Ectodermal cell (in vitro differentiated cells): Measurements from ENCODE around the gene CNTLN.

ENCODE experiments used
- H3K27ac ChIP-seq: 2 replicates; pipeline ENCODE4 v1.7.0; 2013; ENCODE audit warnings: mild to moderate bottlenecking, low read depth, low read length; ENCODE audit not compliant: insufficient read depth, poor library complexity, severe bottlenecking
- H3K27me3 ChIP-seq: 2 replicates; pipeline ENCODE4 v1.7.0; 2013; ENCODE audit warnings: mild to moderate bottlenecking, low read length; ENCODE audit not compliant: insufficient read depth, control insufficient read depth, poor library complexity, severe bottlenecking
- H3K36me3 ChIP-seq: one replicate; pipeline ENCODE4 v1.7.0; 2013; ENCODE audit warnings: low read length; ENCODE audit not compliant: control insufficient read depth, insufficient read depth
- H3K4me1 ChIP-seq: one replicate; pipeline ENCODE4 v1.7.0; 2013; ENCODE audit warnings: low read length; ENCODE audit not compliant: control insufficient read depth, insufficient read depth
- H3K4me3 ChIP-seq: 2 replicates; pipeline ENCODE4 v1.7.0; 2013; ENCODE audit warnings: low read depth, low read length, control low read depth; ENCODE audit not compliant: insufficient read depth
- H3K9me3 ChIP-seq: 2 replicates; pipeline ENCODE4 v1.7.0; 2013; ENCODE audit warnings: mild to moderate bottlenecking, low read length, moderate library complexity; ENCODE audit not compliant: control insufficient read depth
- WGBS, 2 experiments: methylation state at CpG; one replicate each; pipeline ENCODE4 v1.1.7; 2013; ENCODE audit warnings: missing lambda C conversion rate in 2 of 2; 5-methylcytosine and 5-hydroxymethylcytosine counted together

The CNTLN gene

DNA sequence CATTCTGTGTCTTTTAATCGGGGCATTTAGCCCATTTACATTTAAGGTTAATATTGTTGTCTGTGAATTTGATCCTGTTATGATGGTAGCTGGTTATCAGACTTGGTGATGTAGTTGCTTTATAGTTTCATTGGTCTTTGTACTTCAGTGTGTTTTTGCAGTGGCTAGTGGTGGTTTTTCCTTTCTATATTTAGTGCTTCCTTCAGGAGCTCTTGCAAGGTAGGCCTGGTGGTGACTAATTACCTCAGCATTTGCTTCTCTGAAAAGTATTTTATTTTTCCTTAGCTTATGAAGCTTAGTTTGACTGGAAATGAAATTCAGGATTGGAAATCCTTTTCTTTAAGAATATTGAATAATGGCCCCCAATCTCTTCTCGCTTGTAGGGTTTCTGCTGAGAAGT lies 156.9 kb downstream of the CNTLN start:
- Histone ChIP-seq H3K4me1 (no peaks in the 10 kb centered on the region), H3K36me3 (no peaks in the 10 kb centered on the region), H3K27me3 (no peaks in the 10 kb centered on the region), H3K4me3 (no peak overlapping the region), H3K27ac (no peak overlapping the region), H3K9me3 (no peaks in the 10 kb centered on the region)
- WGBS, 2 experiments: 94 to 97% methylated on average over 2 of the region's 2 CpGs

DNA sequence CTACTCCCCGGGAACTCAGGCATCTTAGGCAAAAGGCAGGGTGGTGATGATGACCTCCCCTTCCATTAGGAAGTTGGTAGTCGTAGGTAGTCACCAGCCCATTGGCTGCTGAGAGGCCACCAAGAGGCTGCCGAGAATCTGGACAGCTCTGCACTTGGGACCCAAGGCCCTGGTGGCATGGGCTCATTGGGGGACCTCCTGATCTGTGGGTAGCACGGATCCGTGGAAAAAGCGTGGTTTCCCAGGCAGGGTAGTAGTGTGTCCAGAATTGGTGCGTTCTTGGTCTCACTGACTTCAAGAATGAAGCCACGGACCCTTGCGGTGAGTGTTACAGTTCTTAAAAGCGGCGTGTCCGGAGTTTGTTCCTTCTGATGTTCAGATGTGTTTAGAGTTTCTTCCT lies 158.8 kb downstream of the CNTLN start:
- H3K4me1 ChIP-seq: no peaks in the 10 kb centered on the region
- no peaks in the 10 kb centered on the region for H3K36me3 ChIP-seq
- WGBS, 2 experiments: 92 to 97% methylated on average over 12 of the region's 12 CpGs
- H3K27me3 ChIP-seq: no peaks in the 10 kb centered on the region
- no peak overlapping the region for H3K4me3 ChIP-seq
- H3K27ac ChIP-seq: no peak overlapping the region
- no peaks in the 10 kb centered on the region for H3K9me3 ChIP-seq

DNA sequence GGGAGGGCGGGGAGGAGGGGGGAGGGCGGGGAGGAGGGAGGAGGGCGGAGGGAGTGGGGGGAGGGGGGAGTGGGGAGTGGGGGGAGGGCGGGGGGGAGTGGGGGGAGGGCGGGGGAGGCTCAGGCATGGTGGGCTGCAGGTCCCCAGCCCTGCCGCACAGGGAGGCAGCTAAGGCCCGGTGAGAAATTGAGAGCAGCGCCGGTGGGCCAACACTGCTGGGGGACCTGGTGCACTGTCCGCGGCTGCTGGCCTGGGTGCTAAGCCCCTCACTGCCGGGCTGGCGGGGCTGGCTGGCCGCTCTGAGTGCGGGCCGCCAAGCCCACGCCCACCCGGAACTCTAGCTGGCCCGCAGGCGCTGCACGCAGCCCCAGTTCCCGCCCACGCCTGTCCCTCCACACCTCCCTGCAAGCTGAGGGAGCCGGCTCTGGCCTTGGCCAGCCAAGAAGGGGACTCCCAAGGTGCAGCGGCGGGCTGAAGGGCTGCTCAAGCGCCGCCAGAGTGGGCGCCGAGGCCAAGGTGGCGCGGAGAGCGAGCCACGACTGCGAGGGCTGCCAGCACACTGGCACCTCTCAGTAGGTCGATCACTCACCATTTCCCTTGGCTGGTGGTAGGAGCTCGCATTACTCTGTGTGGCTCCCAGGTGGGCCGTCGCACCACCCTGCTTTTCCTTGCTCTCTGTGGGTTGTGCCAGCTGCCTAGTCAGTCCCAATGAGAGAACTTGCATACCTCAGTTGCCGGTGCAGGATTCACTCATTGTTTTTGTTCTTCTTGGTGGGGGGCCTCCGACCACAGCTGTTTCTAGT lies 160.2 kb downstream of the CNTLN start:
- Histone ChIP-seq H3K4me3 (no peak overlapping the region), H3K27ac (no peak overlapping the region), H3K9me3 (no peaks in the 10 kb centered on the region), H3K4me1 (no peaks in the 10 kb centered on the region), H3K36me3 (no peaks in the 10 kb centered on the region), H3K27me3 (no peaks in the 10 kb centered on the region)
- WGBS, 2 experiments: 95 to 96% methylated on average over 36 of the region's 41 CpGs

DNA sequence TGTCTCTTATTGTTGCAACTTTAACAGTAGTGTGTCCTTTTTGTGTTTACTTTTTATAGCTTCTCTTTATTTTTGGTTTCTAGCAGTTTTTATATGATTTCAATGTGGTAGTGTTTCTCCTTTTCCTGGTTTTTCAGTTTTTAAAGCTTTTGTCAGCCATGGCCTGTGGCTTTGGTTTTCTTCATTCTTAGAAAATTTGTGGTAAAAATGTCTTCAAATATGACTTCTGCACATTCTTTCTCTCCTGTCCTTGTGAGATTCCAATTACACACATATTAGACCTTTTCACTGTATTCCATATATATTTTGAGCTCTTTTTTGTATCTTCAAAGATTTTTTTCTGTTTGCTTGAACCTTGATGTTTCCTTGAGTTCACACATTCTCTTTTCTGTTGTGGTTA lies 180.5 kb downstream of the CNTLN start:
- Histone ChIP-seq H3K4me1 (no peaks in the 10 kb centered on the region), H3K27me3 (no peaks in the 10 kb centered on the region), H3K4me3 (no peak overlapping the region), H3K27ac (no peak overlapping the region), H3K9me3 (no peaks in the 10 kb centered on the region), H3K36me3 (no peaks in the 10 kb centered on the region)

DNA sequence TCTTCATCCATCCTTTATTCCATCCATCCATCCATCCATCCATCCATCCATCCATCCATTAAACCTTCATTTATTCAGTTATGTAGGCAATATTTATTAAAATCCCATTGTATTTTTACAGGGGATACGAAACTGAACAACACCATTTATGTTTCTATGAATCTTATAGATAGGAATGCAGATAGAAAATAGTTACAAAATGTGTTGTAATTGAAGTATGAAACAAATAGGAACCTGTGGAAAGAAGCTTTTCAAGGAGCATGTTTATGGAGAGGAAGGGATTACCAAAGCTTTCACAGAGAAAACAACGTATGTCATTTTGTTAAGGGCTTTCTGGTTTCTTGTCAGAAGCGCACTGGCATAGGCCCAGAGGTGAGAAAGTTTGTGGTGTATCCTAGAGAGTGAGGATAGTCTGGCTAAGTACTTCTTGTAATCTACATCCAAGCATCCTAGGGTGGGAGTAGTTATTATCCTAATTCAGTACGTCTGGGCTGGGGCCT lies 184.0 kb downstream of the CNTLN start:
- 94% methylated on average over 3 to 4 of the region's 4 CpGs for WGBS, 2 experiments
- no peaks in the 10 kb centered on the region for H3K36me3 ChIP-seq
- no peaks in the 10 kb centered on the region for H3K9me3 ChIP-seq
- H3K4me3 ChIP-seq: no peak overlapping the region
- no peaks in the 10 kb centered on the region for H3K4me1 ChIP-seq
- H3K27me3 ChIP-seq: no peaks in the 10 kb centered on the region
- no peak overlapping the region for H3K27ac ChIP-seq

DNA sequence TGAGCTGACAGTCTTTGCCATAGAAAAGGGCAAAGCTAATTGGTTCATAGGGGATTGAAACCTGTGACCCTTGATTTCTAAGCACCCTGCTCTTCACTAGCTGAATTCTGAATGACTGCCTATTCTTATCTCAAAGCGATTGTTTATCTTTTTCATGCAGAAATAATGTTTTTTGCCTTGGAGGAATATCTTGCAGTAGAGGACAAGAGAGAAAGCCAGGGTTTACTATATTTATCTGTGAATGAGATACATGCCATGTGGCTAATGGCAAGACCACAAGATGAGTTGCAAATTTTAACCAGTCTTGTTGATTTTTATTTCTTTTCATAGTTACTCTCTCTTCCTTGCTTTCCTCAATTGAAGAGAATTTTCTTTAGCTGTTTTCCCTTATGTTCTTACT lies 185.0 kb downstream of the CNTLN start:
- Histone ChIP-seq H3K36me3 (no peaks in the 10 kb centered on the region), H3K27me3 (no peaks in the 10 kb centered on the region), H3K9me3 (no peaks in the 10 kb centered on the region), H3K4me3 (no peak overlapping the region), H3K4me1 (no peaks in the 10 kb centered on the region), H3K27ac (no peak overlapping the region)
- WGBS, 2 experiments: 79 to 94% methylated on average over 1 of the region's 1 CpG

DNA sequence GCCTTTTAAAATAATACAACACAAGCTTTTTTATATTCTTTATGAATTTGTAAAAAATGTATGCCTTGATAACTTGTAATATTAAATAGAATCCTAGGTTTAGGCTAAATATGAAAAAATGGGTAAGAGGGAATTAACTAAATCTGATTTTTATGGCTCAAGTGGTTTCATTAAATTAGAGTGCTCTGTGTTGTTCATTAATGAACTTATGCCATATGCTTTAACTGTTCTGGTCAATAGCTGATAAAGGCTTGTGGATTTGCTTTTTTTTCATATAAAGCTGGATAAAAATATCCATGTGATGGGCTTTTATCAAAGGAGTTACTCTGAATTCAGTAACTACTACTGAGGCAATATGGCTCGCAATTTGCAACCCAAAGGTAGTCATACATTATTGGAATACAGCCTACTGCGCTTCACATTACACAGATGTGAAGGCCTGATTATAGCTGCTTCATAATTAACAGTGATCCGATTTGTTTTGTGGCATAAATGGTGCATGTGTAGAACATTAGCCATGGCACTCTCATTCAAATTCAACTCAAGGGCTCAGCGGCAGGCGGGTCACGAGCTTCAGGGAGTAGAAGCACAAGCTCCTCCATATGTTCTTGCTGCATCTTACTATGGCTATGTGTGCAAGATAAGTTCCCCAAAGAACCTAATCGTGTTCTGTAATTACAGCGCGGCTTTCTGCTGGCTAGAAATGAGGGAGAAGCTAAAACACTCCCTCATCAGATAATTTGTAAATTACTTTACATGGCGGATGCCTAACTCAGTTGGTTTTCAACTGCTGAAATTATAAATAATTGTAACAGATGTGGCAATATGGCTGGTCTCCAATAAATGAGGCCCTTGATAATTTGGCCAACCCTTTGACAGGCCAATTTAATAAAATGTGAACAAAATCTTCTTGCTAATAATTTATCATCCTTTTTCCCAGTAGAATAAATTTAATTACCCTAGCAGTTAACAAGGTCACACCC lies 188.3 kb downstream of the CNTLN start:
- Histone ChIP-seq H3K4me3 (no peak overlapping the region), H3K36me3 (no peaks in the 10 kb centered on the region), H3K27ac (no peak overlapping the region), H3K4me1 (no peaks in the 10 kb centered on the region), H3K9me3 (no peaks in the 10 kb centered on the region), H3K27me3 (no peaks in the 10 kb centered on the region)
- 95 to 96% methylated on average over 10 of the region's 10 CpGs for WGBS, 2 experiments

DNA sequence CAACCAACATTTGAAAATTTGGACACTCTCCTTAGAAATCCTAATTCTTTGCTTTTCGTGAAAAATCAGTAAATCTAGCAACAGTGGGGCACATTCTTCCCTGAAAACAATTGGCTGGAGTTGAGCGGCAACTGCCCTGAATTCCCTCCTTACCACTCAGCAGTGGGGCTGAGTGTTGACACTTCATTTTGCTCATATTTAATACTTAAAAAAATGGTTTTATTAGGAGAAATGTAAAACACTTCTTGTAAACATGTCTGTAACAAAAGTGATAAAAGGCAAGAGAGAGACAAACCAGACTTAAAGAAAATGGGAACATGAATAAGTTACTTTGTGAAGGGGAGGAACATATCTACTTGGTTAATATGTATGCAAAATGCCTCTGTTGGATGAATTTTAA lies 193.5 kb downstream of the CNTLN start:
- H3K9me3 ChIP-seq: no peaks in the 10 kb centered on the region
- H3K27me3 ChIP-seq: no peaks in the 10 kb centered on the region
- no peaks in the 10 kb centered on the region for H3K36me3 ChIP-seq
- no peak overlapping the region for H3K27ac ChIP-seq
- no peak overlapping the region for H3K4me3 ChIP-seq
- H3K4me1 ChIP-seq: no peaks in the 10 kb centered on the region
- 85 to 93% methylated on average over 2 of the region's 2 CpGs for WGBS, 2 experiments

DNA sequence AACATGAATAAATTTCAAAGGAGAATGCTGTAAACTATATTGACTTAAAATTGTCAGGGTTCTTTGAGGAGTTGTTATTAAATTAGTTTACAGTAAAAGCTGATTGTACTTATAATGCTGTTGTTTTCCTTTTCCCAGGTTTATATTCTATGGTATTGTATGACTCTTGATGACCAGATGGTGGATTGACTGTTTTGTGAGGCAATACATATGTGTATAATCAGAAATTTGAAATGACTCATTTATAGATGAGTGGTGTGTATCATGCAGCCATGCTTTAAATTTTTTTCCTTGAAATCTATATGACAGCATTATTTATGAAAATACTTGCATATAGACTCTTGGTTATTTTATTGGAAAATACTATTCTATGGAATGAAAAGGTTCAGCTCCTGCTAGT lies 195.3 kb downstream of the CNTLN start:
- Histone ChIP-seq H3K36me3 (no peaks in the 10 kb centered on the region), H3K27me3 (no peaks in the 10 kb centered on the region), H3K9me3 (no peaks in the 10 kb centered on the region), H3K4me1 (no peaks in the 10 kb centered on the region), H3K4me3 (no peak overlapping the region), H3K27ac (no peak overlapping the region)

DNA sequence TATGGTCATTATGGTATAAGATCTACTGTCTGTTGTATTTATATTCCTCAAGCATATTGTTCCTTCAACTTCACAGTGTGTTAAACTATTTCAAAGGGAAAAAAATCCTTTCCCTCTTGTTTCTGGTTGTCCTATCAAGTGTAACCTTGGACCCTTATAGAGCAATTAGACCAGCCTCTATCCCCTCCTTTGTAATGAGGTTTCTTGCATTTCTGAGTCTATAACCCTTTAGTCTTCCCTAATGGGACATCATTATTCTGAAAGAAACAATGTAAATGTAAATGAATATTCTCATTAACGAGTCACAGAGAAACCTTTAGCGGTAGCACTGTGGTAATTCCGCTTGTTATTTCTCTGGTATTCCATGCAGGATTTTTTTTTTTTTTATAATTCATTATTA lies 197.3 kb downstream of the CNTLN start:
- Histone ChIP-seq H3K36me3 (no peaks in the 10 kb centered on the region), H3K27me3 (no peaks in the 10 kb centered on the region), H3K4me1 (no peaks in the 10 kb centered on the region), H3K27ac (no peak overlapping the region), H3K9me3 (no peaks in the 10 kb centered on the region), H3K4me3 (no peak overlapping the region)
- WGBS, 2 experiments: 86% methylated on average over 3 of the region's 3 CpGs; no CpG with 5 or more reads in 1 of the 2 experiments
